Measurements from ENCODE around the gene ATG101. TPM values are rescaled to one million over a fixed set of nuclear protein-coding genes. Genes with fewer than 3 reads are reported as not detected.

ATG101 gene
- total and polyA plus RNA-seq, 2 of the 13 experiments (the other 11 are each of a cell fraction or from before 2014, with no cell fraction given) = 58.2 to 67.7 TPM

- TF ChIP-seq ELF4 (CRISPR knock-in tag; IDR thresholded peaks at IDR 0.05; ENCODE audit: borderline replicate concordance) = no peak
- peak; percentile 84 for TF ChIP-seq MAZ (IDR thresholded peaks at IDR 0.05; ENCODE audit: borderline replicate concordance, low read depth, low read length)
- no peak for TF ChIP-seq MAZ (CRISPR knock-in tag; IDR thresholded peaks at IDR 0.05; ENCODE audit: low read depth)
- TF ChIP-seq YY1 (IDR thresholded peaks at IDR 0.05; ENCODE audit: insufficient read depth, insufficient replicate concordance, low read depth, low read length) = no peak
- TF ChIP-seq ZNF609 (CRISPR knock-in tag; IDR thresholded peaks at IDR 0.05; ENCODE audit: borderline replicate concordance) = peak; percentile 30; the same call in 1 of the 2 replicates
- TF ChIP-seq REL (CRISPR knock-in tag; conservative IDR thresholded peaks at IDR 0.05) = no peak
- TF ChIP-seq ATAD3A (CRISPR knock-in tag; IDR thresholded peaks at IDR 0.05) = no peak
- TF ChIP-seq NR2F2 (IDR thresholded peaks at IDR 0.05; ENCODE audit: borderline replicate concordance, low read depth) = no peak
- peak in 1 of 2 experiments; percentile 22; a peak in 1 of 4 replicates for TF ChIP-seq REST (IDR thresholded peaks at IDR 0.05; ENCODE audit: borderline replicate concordance in 1 of 2, low read depth in 1 of 2, low read length in 2 of 2)
- peak; percentile 52; the same call in 1 of the 2 replicates for TF ChIP-seq CCDC6 (CRISPR knock-in tag; IDR thresholded peaks at IDR 0.05)
- peak; percentile 24; the same call in 1 of the 2 replicates for TF ChIP-seq NFKB2 (CRISPR knock-in tag; IDR thresholded peaks at IDR 0.05; ENCODE audit: borderline replicate concordance)
- no peak for TF ChIP-seq PREB (CRISPR knock-in tag; IDR thresholded peaks at IDR 0.05)
- TF ChIP-seq CBFB (CRISPR knock-in tag; IDR thresholded peaks at IDR 0.05) = no peak
- no peak for TF ChIP-seq ZNF710 (CRISPR knock-in tag; IDR thresholded peaks at IDR 0.05; ENCODE audit: borderline replicate concordance)
- no peak for TF ChIP-seq ZMYM2 (CRISPR knock-in tag; IDR thresholded peaks at IDR 0.05)
- 0 out of 4 replicates have a peak, but pooled peaks of 1 of the 2 experiments have one; percentile 38 for TF ChIP-seq KLF16 (CRISPR knock-in tag; IDR thresholded peaks at IDR 0.05)
Observed at GRCh38 chr12:52036587-52037171, 33.1 kb upstream of the ATG101 start (continued).

All from HepG2 (cell line).